ENCODE results near the gene GPBP1L1. TPM values are rescaled to one million over a fixed set of nuclear protein-coding genes. Genes with fewer than 3 reads are reported as not detected.
A peak's percentile ranks its signal among the peaks of the same experiment; 100 is the strongest.

GPBP1L1 gene
- total and polyA plus RNA-seq, 9 of the 15 experiments (the other 6 are each of a cell fraction or from before 2014, with no cell fraction given): 86.0 to 216 (median 138) TPM

GRCh38 chr1:45654540-45655280 is 31.6 kb downstream of the GPBP1L1 start:
- POLR2A ChIA-PET: interaction anchor here (5.2 kb wide), 1 partner anchor 9 kb away, joined by 35 read pairs; no protein-coding TSS in a partner anchor
- H3K36me3 ChIP-seq (ENCODE audit: control insufficient read depth, insufficient read depth, low read length): peaks cover 99% of the 10 kb centered on the region
- in situ Hi-C loops (cut with MboI): no loop called here
- no TSS peak for BruUV-seq (replicated peaks)
- FAIRE-seq (no peak), ATAC-seq (no peak), DNase-seq (ENCODE audit: extremely low read depth in 1 of 4, low spot score in 3 of 4) (no peak)
- 93% methylated on average over 12 of the region's 12 CpGs for WGBS (ENCODE audit: insufficient coverage, low coverage, missing lambda C conversion rate)
- no peak overlapping the region for H2AFZ ChIP-seq (ENCODE audit: low read depth, low read length)
- no peaks in the 10 kb centered on the region for H4K20me1 ChIP-seq (replicated peaks; ENCODE audit: control insufficient read depth, insufficient read depth, low read length)
- no peaks in the 10 kb centered on the region for H3K9me3 ChIP-seq (replicated peaks; ENCODE audit: control insufficient read depth, insufficient read depth, low read depth, low read length)
- H3K27me3 ChIP-seq (ENCODE audit: control insufficient read depth in 2 of 2, insufficient read depth in 2 of 2, low read length in 2 of 2): no peaks in the 10 kb centered on the region
- H3K79me2 ChIP-seq (ENCODE audit: control insufficient read depth, insufficient read depth, low read length): peaks cover 16% of the 10 kb centered on the region; the same call in 2 of the 3 replicates
- CTCF ChIA-PET (ENCODE audit: low intra/inter-chr PET ratio): interaction anchor here (0.5 kb wide), 1 partner anchor 394 kb away, joined by 3 read pairs; no protein-coding TSS in a partner anchor
- H3K4me1 ChIP-seq (replicated peaks in 1 of 2; ENCODE audit: control insufficient read depth in 2 of 2, insufficient read depth in 2 of 2, low read length in 2 of 2): no peaks in the 10 kb centered on the region
- H3K4me2 ChIP-seq (ENCODE audit: insufficient read depth, low read length): no peak overlapping the region
- intact Hi-C loops (cut with micrococcal nuclease): no loop called here
- no peak overlapping the region for H3K4me3 ChIP-seq
- TF ChIP-seq CEBPB (tag; IDR thresholded peaks at IDR 0.05) (peak; percentile 88), RCOR1 (IDR thresholded peaks at IDR 0.05; ENCODE audit: borderline replicate concordance in 1 of 2, low read depth in 2 of 2, low read length in 2 of 2) (no peak), CEBPG (CRISPR knock-in tag; IDR thresholded peaks at IDR 0.05) (no peak), CEBPG (tag; conservative IDR thresholded peaks at IDR 0.05 in 1 of 2, IDR thresholded peaks at IDR 0.05 in 1 of 2) (peak; percentile 71 to 84)
- no peak overlapping the region for H3K27ac ChIP-seq (ENCODE audit: extremely low read depth, low read depth, low read length)
- H3K9ac ChIP-seq (ENCODE audit: insufficient read depth in 1 of 2, low read depth in 2 of 2, low read length in 2 of 2): no peak overlapping the region
- no peaks in the 10 kb centered on the region for H3K9me1 ChIP-seq (ENCODE audit: control insufficient read depth, insufficient read depth, low read length)

All from K562 (cell line).